Measurements from ENCODE around the gene TCFL5. TPM values are rescaled to one million over a fixed set of nuclear protein-coding genes. Genes with fewer than 3 reads are reported as not detected.

The TCFL5 gene
- total and polyA plus RNA-seq, 10 of the 15 experiments (the other 5 are each of a cell fraction or from before 2014, with no cell fraction given): 0.48 to 8.1 (median 3.8) TPM

DNA sequence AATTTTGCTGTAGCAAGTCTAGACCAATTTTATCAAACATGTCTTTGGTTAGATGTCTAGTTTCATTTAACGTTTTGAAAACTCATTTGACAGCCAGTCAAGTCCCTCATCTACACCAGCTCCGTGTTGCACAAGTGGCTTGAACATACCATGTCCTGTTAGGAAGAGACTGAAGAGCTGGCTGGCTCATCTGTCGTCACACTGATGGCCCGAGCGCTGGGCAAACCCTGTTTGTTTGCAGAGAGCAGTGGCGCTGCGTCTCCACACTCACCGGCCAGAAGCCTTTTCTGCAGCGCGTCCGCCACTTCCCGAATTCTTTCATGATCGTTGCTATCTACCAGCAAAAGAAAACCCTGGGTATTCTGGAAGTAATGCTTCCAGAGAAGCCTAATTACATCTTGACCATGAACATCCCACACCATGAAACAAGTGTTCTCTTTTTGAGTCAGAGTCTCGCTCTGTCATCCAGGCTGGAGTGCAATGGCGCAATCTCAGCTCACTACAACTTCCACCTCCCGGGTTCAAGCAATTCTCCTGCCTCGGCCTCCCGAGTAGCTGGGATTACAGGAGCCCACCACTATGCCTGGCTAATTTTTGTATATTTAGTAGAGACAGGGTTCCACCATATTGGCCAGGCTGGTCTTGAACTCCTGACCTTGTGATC lies 10.7 kb upstream of the TCFL5 start:
- H3K27ac ChIP-seq (ENCODE audit: control insufficient read depth, insufficient read depth): no peak overlapping the region
- CTCF ChIA-PET: interaction anchor here (0.5 to 1.0 kb wide), 3 partner anchors 27 to 50 kb away, joined by 3 read pairs; no protein-coding TSS in a partner anchor
- no peak overlapping the region for H2AFZ ChIP-seq (ENCODE audit: control insufficient read depth, low read depth, low read length)
- RAD21 ChIA-PET (ENCODE audit: unreplicated experiment): interaction anchor here (1.1 kb wide), 1 partner anchor 137 kb away, joined by 4 read pairs; no protein-coding TSS in a partner anchor
- WGBS (ENCODE audit: insufficient coverage, insufficient replicate concordance, low lambda C conversion rate, missing lambda C conversion rate): 64% methylated on average over 18 of the region's 18 CpGs
- no peak overlapping the region for H3K4me3 ChIP-seq
- H3K9ac ChIP-seq (ENCODE audit: control insufficient read depth, insufficient read depth, low read length): no peak overlapping the region
- TF ChIP-seq FOS (IDR thresholded peaks at IDR 0.05; ENCODE audit: borderline replicate concordance, extremely low read depth, insufficient read length): no peak
- TF ChIP-seq ZSCAN29 (IDR thresholded peaks at IDR 0.05): no peak
- no peak for TF ChIP-seq SIX5 (IDR thresholded peaks at IDR 0.05; ENCODE audit: low read depth, low read length, severe bottlenecking)
- TF ChIP-seq, protein P1, sequence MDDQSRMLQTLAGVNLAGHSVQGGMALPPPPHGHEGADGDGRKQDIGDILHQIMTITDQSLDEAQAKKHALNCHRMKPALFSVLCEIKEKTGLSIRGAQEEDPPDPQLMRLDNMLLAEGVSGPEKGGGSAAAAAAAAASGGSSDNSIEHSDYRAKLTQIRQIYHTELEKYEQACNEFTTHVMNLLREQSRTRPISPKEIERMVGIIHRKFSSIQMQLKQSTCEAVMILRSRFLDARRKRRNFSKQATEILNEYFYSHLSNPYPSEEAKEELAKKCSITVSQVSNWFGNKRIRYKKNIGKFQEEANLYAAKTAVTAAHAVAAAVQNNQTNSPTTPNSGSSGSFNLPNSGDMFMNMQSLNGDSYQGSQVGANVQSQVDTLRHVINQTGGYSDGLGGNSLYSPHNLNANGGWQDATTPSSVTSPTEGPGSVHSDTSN (IDR thresholded peaks at IDR 0.05; ENCODE audit: insufficient replicate concordance, low read depth, low read length): no peak
- no peak for TF ChIP-seq NFXL1 (IDR thresholded peaks at IDR 0.05; ENCODE audit: borderline replicate concordance)
- TF ChIP-seq MTA3 (IDR thresholded peaks at IDR 0.05; ENCODE audit: borderline replicate concordance, low read length): no peak
- TF ChIP-seq, protein P2, sequence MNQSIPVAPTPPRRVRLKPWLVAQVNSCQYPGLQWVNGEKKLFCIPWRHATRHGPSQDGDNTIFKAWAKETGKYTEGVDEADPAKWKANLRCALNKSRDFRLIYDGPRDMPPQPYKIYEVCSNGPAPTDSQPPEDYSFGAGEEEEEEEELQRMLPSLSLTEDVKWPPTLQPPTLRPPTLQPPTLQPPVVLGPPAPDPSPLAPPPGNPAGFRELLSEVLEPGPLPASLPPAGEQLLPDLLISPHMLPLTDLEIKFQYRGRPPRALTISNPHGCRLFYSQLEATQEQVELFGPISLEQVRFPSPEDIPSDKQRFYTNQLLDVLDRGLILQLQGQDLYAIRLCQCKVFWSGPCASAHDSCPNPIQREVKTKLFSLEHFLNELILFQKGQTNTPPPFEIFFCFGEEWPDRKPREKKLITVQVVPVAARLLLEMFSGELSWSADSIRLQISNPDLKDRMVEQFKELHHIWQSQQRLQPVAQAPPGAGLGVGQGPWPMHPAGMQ (IDR thresholded peaks at IDR 0.05; ENCODE audit: borderline replicate concordance): no peak
- TF ChIP-seq EGR1 (IDR thresholded peaks at IDR 0.05; ENCODE audit: borderline replicate concordance in 1 of 2, low read depth in 2 of 2, low read length in 2 of 2): no peak
- no peak for TF ChIP-seq TCF12 (IDR thresholded peaks at IDR 0.05; ENCODE audit: low read depth, low read length)
- no peak for TF ChIP-seq FOXM1 (IDR thresholded peaks at IDR 0.05; ENCODE audit: low read depth, low read length)
- TF ChIP-seq GATAD2B (conservative IDR thresholded peaks at IDR 0.05; ENCODE audit: low read depth): no peak
- no peak for TF ChIP-seq NFIC (IDR thresholded peaks at IDR 0.05; ENCODE audit: low read depth, low read length)
- TF ChIP-seq ETV6 (conservative IDR thresholded peaks at IDR 0.05 in 1 of 2, IDR thresholded peaks at IDR 0.05 in 1 of 2; ENCODE audit: borderline replicate concordance in 1 of 2, low read depth in 1 of 2): no peak
- TF ChIP-seq BRCA1 (IDR thresholded peaks at IDR 0.05; ENCODE audit: low read depth, low read length): no peak
- TF ChIP-seq RAD51 (IDR thresholded peaks at IDR 0.05): no peak
- no peak for TF ChIP-seq CHD4 (IDR thresholded peaks at IDR 0.05)
- TF ChIP-seq SREBF2 (IDR thresholded peaks at IDR 0.05; ENCODE audit: low read length): no peak
- TF ChIP-seq, protein P3, sequence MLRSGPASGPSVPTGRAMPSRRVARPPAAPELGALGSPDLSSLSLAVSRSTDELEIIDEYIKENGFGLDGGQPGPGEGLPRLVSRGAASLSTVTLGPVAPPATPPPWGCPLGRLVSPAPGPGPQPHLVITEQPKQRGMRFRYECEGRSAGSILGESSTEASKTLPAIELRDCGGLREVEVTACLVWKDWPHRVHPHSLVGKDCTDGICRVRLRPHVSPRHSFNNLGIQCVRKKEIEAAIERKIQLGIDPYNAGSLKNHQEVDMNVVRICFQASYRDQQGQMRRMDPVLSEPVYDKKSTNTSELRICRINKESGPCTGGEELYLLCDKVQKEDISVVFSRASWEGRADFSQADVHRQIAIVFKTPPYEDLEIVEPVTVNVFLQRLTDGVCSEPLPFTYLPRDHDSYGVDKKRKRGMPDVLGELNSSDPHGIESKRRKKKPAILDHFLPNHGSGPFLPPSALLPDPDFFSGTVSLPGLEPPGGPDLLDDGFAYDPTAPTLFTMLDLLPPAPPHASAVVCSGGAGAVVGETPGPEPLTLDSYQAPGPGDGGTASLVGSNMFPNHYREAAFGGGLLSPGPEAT (IDR thresholded peaks at IDR 0.05; ENCODE audit: low read depth): no peak
- DNase-seq (ENCODE audit: low read depth, low spot score): no peak
- H3K9me3 ChIP-seq (replicated peaks; ENCODE audit: control insufficient read depth, insufficient read depth, low read length): no peaks in the 10 kb centered on the region
- H3K4me2 ChIP-seq (ENCODE audit: control insufficient read depth, insufficient read depth): no peak overlapping the region
- no peaks in the 10 kb centered on the region for H3K4me1 ChIP-seq (ENCODE audit: control insufficient read depth, insufficient read depth, low read length)
- H3K27me3 ChIP-seq (replicated peaks in 1 of 2; ENCODE audit: control insufficient read depth in 2 of 2, insufficient read depth in 2 of 2, low read length in 1 of 2): no peaks in the 10 kb centered on the region; a peak in 1 of 4 replicates
- no peaks in the 10 kb centered on the region for H4K20me1 ChIP-seq (ENCODE audit: control insufficient read depth, insufficient read depth)
- no peak for FAIRE-seq
- no peak for ATAC-seq
- no peaks in the 10 kb centered on the region for H3K79me2 ChIP-seq (ENCODE audit: control insufficient read depth, insufficient read depth, low read length)
- BruUV-seq (replicated peaks): no TSS peak
- POLR2A ChIA-PET: no interaction called here
- intact Hi-C loops (cut with micrococcal nuclease; ENCODE audit: unreplicated experiment): no loop called here
- in situ Hi-C loops (cut with MboI): no loop called here
- SMC1A ChIA-PET (ENCODE audit: uncharacterized antibody, unreplicated experiment): interaction anchor here (1.1 kb wide), 1 partner anchor 377 kb away, joined by 4 read pairs; no protein-coding TSS in a partner anchor
- no peaks in the 10 kb centered on the region for H3K36me3 ChIP-seq (ENCODE audit: control insufficient read depth in 2 of 2, insufficient read depth in 2 of 2, low read length in 1 of 2)
